ENCODE data around the gene COX18.

COX18 gene

DNA sequence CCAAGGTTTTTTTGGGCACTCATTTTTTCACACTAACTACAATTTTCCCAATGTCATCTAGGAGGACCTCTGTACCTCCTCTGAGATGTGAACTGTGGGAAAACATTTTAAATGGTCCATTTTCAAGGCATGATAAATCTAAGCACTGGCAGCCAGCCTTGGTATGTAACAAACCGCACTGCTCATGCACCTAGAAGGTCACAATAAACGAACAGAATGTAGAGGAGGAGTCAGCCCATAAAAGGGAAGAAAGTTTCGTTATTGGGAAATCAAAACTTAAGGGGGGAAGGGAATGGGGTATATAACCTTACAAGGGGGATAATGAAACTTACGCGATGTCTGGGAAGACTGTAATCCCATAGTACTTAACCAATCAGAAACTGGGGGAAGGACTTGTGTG, 16.4 kb downstream of the COX18 start:
- no peak for DNase-seq

DNA sequence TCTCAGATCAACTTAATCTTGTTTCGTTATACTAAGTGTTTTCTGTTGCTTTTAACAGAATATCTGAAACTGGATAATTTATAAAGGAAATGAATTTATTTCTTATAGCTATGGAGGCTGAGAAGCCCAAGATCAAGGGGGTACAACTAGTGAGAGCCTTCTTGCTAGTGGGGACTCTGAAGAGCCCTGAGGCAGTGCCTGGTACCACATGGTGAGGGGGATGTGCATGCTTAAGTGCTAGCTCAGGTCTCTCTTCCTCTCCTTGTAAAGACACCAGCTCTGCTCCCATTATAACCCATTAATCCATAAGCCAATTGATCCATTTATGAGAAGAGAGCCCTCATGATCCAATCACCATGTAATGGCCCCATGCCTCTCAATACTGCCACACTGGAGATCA, 17.9 kb downstream of the COX18 start:
- DNase-seq: no peak

DNA sequence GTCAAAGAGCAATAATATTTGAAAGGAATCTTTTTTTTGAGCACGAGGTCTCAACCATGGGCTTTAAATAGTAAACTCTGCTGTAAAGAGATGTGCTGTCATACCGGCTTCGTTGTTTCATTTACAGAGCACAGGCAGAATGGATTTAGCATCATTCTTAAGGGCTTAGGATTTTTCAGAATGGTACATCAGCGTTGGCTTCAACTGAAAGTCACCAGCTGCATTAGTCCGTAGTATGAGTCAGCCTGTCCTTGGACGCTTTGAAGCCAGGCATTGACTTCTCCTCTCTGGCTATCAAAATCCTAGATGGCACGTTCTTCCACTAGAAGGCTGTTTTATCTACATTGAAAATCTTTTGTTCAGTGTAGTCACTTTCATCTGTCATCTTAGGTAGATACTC, 23.6 kb downstream of the COX18 start:
- no peak for DNase-seq

- no peak for DNase-seq
Measured at GRCh38 chr4:73037057-73037456, 32.5 kb downstream of the COX18 start.

DNA sequence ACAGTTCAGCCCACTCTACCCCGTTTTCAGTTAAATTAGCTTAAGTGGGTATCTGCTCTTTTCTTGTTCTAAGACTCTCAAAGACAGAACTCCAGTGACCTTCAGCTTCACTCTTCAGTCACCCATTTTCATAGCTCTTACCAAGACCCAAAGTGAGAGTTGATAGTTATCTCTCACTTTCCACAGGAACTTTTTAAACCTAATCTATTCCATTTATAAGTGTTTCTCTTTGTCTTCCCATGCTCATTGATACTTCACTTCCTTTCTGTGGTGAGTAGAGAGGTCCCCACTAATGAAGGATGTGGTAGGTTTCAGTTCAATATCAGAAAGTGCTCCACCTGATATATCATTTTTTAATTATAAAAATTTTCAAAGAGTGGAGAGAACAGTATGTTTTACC, 33.4 kb downstream of the COX18 start:
- no peak for DNase-seq

GRCh38 chr4:73034896-73035295, 34.6 kb downstream of the COX18 start:
- no peak for DNase-seq

DNA sequence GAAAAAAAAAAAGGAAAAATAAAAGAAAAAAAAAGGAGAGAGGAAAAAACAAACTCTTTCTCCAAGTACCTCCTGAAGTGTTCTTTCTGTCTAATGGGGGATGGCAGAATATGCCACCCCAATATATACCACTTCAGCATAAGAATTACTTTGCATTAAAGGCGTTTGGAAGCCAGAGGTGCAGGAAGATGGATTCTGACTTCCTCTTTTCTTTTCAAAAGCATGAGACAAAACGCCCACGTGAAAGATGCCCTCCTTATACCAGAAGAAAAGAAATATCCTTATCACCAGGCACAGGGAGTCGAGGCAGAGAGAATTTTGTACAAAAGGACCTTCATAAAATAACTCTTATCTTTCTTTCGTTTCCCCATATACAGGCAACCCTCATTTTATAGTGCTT, 40.9 kb downstream of the COX18 start:
- no peak for DNase-seq

DNA sequence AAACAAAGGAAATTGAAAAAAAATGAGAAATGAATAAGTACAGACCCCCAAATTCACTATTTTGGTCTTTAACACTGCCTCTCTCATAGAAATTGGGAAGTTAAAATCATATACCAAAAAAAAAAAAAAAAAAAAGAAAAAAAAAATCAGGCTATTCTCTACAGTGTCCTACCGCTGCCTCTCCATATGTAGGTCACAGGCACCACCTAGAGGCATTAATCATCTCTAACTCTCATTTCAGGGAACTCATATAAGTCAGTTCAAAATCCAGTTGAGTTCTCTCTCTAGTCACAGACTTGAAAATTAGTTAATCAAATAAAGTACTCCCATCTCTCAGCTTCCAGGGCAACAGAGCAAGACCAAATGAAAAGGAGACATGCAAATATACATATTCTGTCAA, 47.9 kb downstream of the COX18 start:
- no peak for DNase-seq

- no peak for DNase-seq
Measured at GRCh38 chr4:73019462-73020047, 50.0 kb downstream of the COX18 start.

DNA sequence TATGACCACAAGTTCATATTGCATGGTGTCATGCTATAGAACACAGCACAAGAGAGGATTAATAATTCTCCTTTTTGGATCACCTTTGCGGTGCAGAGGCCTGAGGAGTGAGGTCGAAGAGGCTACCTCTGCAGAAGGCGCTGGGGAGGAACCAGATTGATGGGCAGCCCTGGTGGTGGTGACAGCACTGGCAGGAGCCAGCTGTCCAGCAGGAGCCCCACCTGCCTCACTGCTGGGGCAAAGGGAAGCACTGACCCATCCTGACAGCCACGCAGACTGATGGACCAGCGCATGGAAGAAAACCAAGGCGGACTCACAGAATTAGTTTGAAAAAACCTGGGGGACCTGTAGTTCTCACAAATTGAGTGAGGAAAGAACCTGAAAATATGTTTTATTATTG, 50.9 kb downstream of the COX18 start:
- DNase-seq: no peak

- DNase-seq: no peak
Measured at GRCh38 chr4:73013310-73013709, 56.2 kb downstream of the COX18 start.

DNA sequence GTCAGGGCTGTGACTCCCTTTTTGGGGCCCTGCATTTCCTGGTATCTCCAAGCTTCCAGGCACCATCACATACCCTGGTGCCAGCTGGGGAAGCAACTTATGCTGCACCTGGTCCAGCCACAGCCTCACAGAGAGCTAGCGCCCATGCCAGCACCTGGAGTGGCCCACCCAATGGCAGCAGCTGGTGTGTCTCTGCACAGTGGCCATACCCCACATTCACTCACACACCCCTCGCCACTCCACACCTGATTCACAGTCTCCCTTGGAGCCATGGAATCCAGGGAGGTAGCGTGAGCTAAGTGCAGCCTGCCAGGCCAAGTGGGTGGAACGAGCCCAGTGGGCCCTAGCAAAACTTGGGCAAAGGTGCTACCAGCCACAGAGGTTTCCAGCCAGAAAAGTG, 56.8 kb downstream of the COX18 start:
- DNase-seq: no peak

DNA sequence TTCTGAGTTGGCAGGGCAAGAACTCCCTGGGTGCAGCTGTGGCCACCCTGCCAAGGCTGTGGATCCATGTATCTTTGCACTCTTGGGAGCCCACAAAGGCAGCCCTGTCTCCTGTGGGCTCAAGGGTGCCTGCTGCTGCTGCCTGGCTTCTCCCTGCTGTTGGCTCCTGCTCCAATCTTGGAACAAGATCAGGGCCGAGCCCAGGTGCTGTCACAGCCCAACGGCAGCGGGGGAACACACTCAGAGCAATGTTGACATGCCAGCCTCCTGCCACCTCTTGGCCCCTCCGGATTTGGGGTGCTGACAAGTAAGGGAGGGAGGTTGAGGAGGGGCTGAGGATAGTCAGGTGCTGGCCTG, 57.9 kb downstream of the COX18 start:
- DNase-seq: no peak

DNA sequence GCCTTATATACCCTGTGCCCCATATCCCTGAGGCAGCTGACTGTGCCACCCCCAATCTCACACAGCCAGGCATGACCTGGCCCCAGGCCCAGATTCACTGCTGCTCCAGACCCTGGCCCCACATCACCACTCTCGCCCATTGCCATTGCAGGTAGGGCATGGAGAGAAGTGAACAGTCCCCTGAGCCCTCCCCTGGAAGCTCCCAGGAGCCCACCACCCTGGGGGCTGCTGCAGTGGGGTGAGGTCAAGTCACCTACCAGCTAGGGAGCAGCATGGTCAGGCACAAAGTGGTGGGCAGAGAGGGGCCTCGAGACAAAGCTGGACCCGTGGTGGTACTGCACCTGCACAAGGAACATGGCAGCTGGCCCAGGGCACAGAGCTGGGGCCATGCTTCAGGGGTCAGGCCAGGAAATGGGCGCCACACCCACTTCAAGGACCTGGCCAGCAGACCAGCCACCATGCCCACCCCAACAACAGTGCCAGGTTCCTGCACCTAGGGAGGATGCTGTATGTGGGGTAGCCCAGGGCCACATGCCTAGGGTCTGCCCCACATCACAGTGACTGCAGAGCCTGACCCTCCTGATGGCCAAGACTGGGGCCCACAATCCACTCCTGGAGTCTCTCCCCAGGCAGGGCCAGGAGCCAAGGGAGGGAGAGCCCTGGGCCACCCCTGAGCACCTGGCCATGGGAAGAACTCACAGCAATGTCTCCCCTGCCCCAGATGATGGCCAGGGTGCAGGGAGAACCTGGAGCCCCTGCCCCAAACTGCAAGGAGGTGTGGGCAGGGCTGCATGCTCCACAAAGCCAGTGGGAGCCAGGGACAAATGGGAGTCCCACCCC, 58.5 kb downstream of the COX18 start:
- no peak for DNase-seq

- no peak for DNase-seq
Measured at GRCh38 chr4:73007526-73008100, 61.9 kb downstream of the COX18 start.

DNA sequence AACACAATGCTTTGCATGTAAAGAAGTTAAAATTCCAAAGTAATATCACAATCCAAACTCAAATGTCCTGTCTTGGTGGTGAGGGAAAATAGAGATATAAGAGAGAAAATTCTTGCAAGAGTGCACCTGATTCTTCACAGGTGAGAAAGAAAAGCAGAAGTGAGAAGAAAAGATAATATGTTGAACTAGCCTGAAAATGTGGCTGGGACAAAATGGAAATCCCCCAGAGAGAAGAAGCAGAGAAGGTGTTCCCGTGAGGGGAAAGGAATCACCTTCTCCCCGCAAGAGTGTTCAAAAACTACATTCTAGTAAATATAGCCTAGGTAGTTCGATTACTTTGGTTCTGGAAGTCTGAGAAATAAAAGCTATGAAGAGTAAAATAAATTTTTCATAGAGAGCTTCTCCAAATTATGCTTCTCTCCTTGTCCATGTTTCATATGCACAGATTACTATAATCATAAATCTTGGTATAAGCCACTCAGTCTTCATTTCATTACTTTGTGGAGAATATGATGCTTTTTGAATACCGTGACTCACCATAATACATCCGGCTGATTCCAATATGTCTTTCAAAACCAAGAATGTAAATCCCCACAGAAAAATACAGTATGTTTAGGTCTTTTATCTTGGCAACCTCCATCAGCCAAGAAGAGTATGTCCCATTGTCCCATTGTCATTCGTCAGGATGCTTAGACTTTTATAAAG, 63.1 kb downstream of the COX18 start:
- no peak for DNase-seq

DNA sequence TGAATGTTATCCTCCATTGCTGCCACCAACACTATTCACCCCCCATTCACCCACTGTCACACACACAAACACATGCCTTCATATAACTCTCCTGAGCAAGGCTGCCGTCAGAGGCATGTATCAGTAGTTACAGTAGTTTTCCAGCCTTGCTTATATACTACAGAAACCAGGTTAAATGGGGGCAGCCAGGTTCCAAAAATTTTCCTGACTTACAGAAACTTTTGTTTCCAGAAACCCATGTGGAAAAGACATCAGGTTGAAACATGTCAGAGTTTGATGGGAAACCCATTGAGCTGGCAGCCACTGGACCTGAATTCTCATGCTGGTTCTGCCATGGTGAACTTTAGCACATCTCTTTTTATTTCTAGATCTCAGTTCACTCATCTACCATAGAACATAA, 64.0 kb downstream of the COX18 start:
- no peak for DNase-seq
